NCI-H1105 (cell line): ENCODE results near the gene GINS2.

Experiments used
- DNase-seq: peaks from one replicate; lab custom pipeline; 2025; lab: John Stamatoyannopoulos, UW

GINS2 gene

GRCh38 chr16:85667261-85667660 lies 21.5 kb downstream of the GINS2 start:
- no peak for DNase-seq

- no peak for DNase-seq
These were observed 22.8 kb downstream of the GINS2 start for GRCh38 chr16:85665929-85666328.

GRCh38 chr16:85665373-85665740 lies 23.4 kb downstream of the GINS2 start:
- no peak for DNase-seq

GRCh38 chr16:85664580-85665372 lies 24.0 kb downstream of the GINS2 start:
- no peak for DNase-seq

GRCh38 chr16:85663891-85664321 lies 24.8 kb downstream of the GINS2 start:
- DNase-seq = peak; percentile 42

GRCh38 chr16:85662976-85663830 lies 25.6 kb downstream of the GINS2 start:
- no peak for DNase-seq

GRCh38 chr16:85662482-85662812 lies 26.3 kb downstream of the GINS2 start:
- no peak for DNase-seq

- DNase-seq = no peak
These were observed 26.8 kb downstream of the GINS2 start for GRCh38 chr16:85661740-85662481.

GRCh38 chr16:85660843-85661739 lies 27.7 kb downstream of the GINS2 start:
- no peak for DNase-seq

- DNase-seq = no peak
These were observed 28.8 kb downstream of the GINS2 start for GRCh38 chr16:85659805-85660511.

- no peak for DNase-seq
These were observed 29.4 kb downstream of the GINS2 start for GRCh38 chr16:85659336-85659735.

- DNase-seq = no peak
These were observed 30.0 kb downstream of the GINS2 start for GRCh38 chr16:85658504-85659326.

GRCh38 chr16:85657996-85658395 lies 30.8 kb downstream of the GINS2 start:
- DNase-seq = no peak

GRCh38 chr16:85657267-85657650 lies 31.5 kb downstream of the GINS2 start:
- no peak for DNase-seq

GRCh38 chr16:85656351-85657266 lies 32.1 kb downstream of the GINS2 start:
- DNase-seq = no peak

- DNase-seq = no peak
These were observed 33.3 kb downstream of the GINS2 start for GRCh38 chr16:85655216-85656129.

GRCh38 chr16:85654251-85655095 lies 34.3 kb downstream of the GINS2 start:
- no peak for DNase-seq
